ENCODE data around the gene DLG1.

The DLG1 gene

GRCh38 chr3:197260491-197261163 is 37.8 kb downstream of the DLG1 start:
- no peak overlapping the region for H3K4me3 ChIP-seq (ENCODE audit: low read depth, low read length)
- in situ Hi-C loops (cut with HindIII; ENCODE audit: low sequenced_read_pairs) = no loop called here
- DNase-seq (ENCODE audit: low read depth, low spot score) = no peak
- TF ChIP-seq, protein P1, sequence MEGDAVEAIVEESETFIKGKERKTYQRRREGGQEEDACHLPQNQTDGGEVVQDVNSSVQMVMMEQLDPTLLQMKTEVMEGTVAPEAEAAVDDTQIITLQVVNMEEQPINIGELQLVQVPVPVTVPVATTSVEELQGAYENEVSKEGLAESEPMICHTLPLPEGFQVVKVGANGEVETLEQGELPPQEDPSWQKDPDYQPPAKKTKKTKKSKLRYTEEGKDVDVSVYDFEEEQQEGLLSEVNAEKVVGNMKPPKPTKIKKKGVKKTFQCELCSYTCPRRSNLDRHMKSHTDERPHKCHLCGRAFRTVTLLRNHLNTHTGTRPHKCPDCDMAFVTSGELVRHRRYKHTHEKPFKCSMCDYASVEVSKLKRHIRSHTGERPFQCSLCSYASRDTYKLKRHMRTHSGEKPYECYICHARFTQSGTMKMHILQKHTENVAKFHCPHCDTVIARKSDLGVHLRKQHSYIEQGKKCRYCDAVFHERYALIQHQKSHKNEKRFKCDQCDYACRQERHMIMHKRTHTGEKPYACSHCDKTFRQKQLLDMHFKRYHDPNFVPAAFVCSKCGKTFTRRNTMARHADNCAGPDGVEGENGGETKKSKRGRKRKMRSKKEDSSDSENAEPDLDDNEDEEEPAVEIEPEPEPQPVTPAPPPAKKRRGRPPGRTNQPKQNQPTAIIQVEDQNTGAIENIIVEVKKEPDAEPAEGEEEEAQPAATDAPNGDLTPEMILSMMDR (IDR thresholded peaks at IDR 0.05; ENCODE audit: low read depth, low read length) = no peak

DNA sequence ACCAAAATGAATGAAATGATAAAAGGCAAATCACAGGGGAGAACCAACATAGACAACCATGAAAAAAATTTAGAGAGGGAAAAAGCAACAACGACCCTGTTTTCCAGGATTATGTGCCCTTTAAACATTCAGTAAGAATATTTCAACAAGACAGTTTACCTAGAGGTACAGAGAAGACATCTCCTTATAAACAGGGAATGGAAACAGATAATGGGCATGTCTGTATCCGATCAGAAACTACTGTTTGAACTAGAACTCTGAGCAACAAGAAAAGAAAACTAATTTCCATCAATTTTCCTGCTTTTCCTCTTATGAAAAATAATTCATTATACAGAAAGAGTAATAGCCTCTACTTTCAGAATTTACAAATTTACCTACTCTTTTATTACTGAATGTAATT is 39.3 kb downstream of the DLG1 start:
- in situ Hi-C loops (cut with HindIII; ENCODE audit: low sequenced_read_pairs) = no loop called here
- DNase-seq (ENCODE audit: low read depth, low spot score) = no peak
- H3K4me3 ChIP-seq (ENCODE audit: low read depth, low read length) = no peak overlapping the region
- TF ChIP-seq, protein P1 (IDR thresholded peaks at IDR 0.05; ENCODE audit: low read depth, low read length) = no peak

- TF ChIP-seq, protein P1 (IDR thresholded peaks at IDR 0.05; ENCODE audit: low read depth, low read length) = no peak
- in situ Hi-C loops (cut with HindIII; ENCODE audit: low sequenced_read_pairs) = no loop called here
- DNase-seq (ENCODE audit: low read depth, low spot score) = no peak
- H3K4me3 ChIP-seq (ENCODE audit: low read depth, low read length) = no peak overlapping the region
Measured at GRCh38 chr3:197258168-197258755, 40.1 kb downstream of the DLG1 start.

DNA sequence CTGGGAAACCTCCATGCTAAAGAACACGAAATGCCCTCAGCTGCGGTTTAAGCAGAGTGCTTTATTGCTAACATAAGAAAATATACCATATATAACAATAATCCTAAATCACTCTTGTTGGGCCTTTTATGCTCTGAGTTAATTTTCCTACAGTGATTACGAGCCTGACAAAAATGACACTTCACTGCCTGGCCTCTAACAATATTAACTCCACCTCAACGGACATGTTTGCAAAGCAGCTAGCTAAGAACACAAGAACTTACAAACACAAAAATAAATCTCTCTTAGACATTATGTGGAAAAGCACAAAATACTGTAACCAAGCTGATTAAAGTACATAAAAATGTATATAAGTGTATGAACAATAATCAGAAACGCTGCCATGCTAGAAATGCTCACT is 40.7 kb downstream of the DLG1 start:
- no peak for DNase-seq (ENCODE audit: low read depth, low spot score)
- in situ Hi-C loops (cut with HindIII; ENCODE audit: low sequenced_read_pairs) = no loop called here
- TF ChIP-seq, protein P1 (IDR thresholded peaks at IDR 0.05; ENCODE audit: low read depth, low read length) = no peak
- H3K4me3 ChIP-seq (ENCODE audit: low read depth, low read length) = no peak overlapping the region

- DNase-seq (ENCODE audit: low read depth, low spot score) = peak; percentile 74
- H3K4me3 ChIP-seq (ENCODE audit: low read depth, low read length) = no peak overlapping the region
- TF ChIP-seq, protein P1 (IDR thresholded peaks at IDR 0.05; ENCODE audit: low read depth, low read length) = peak; percentile 63
- in situ Hi-C loops (cut with HindIII; ENCODE audit: low sequenced_read_pairs) = no loop called here
Measured at GRCh38 chr3:197256836-197257444, 41.5 kb downstream of the DLG1 start.

- TF ChIP-seq, protein P1 (IDR thresholded peaks at IDR 0.05; ENCODE audit: low read depth, low read length) = no peak
- DNase-seq (ENCODE audit: low read depth, low spot score) = no peak
- in situ Hi-C loops (cut with HindIII; ENCODE audit: low sequenced_read_pairs) = no loop called here
Measured at GRCh38 chr3:197256104-197256503, 42.3 kb downstream of the DLG1 start.

More at GRCh38 chr3:197256104-197256503, 42.3 kb downstream of the DLG1 start:
- no peak overlapping the region for H3K4me3 ChIP-seq (ENCODE audit: low read depth, low read length)
